H1 (cell line): ENCODE measurements around the gene MEX3B. TPM values are rescaled to one million over a fixed set of nuclear protein-coding genes. Genes with fewer than 3 reads are reported as not detected.

Source experiments
- CTCF ChIA-PET: fragments of 300-600 bp; sonication (Branson Sonifier 250); formaldehyde crosslinking; loops from one replicate; lab custom pipeline; 2021; ENCODE audit not compliant: partially characterized antibody; lab: Charles Lee
- POLR2A ChIA-PET: fragments of 300-600 bp; sonication (Branson Sonifier 250); formaldehyde crosslinking; loops from one replicate; lab custom pipeline; 2021; ENCODE audit warnings: inconsistent platforms; ENCODE audit not compliant: partially characterized antibody; lab: Charles Lee
- DNase-seq, 2 experiments: peaks; one replicate each; pipeline versions ENCODE4 v3.0.0 to v3.0.0-alpha.2; 2010 to 2022; ENCODE audit warnings: low spot score in 2 of 2, low read depth in 1 of 2, mixed read lengths in 1 of 2
- FAIRE-seq: peaks from 2 replicates; lab custom pipeline; 2011; peaks lifted over from hg19 to GRCh38; lab: Jason Lieb, UNC
- H2AFZ ChIP-seq: 2 replicates; pipeline ENCODE4 v1.8.1; 2012; ENCODE audit warnings: low read length, inconsistent platforms
- H2AK5ac ChIP-seq: 2 replicates; pipeline ENCODE4 v1.6.1; 2013; ENCODE audit warnings: low read depth, low read length
- H2BK120ac ChIP-seq: replicated peaks from 2 replicates; pipeline ENCODE3; 2013; ENCODE audit warnings: low read depth, low read length, inconsistent platforms
- H2BK12ac ChIP-seq: 2 replicates; pipeline ENCODE4 v1.6.1; 2013; ENCODE audit warnings: low read depth, low read length
- H2BK15ac ChIP-seq: 2 replicates; pipeline ENCODE4 v1.6.1; 2013; ENCODE audit warnings: low read length
- H2BK20ac ChIP-seq: 2 replicates; pipeline ENCODE4 v1.6.1; 2013; ENCODE audit warnings: low read length
- H2BK5ac ChIP-seq: 2 replicates; pipeline ENCODE4 v1.6.1; 2013; ENCODE audit warnings: low read depth, low read length
- H3K14ac ChIP-seq: 2 replicates; pipeline ENCODE4 v1.6.1; 2013; ENCODE audit warnings: inconsistent platforms; ENCODE audit not compliant: insufficient read length
- H3K18ac ChIP-seq: 2 replicates; pipeline ENCODE4 v1.6.1; 2013; ENCODE audit warnings: low read length; ENCODE audit errors: extremely low read depth
- H3K23ac ChIP-seq: 2 replicates; pipeline ENCODE4 v1.6.1; 2013; ENCODE audit warnings: inconsistent platforms; ENCODE audit not compliant: insufficient read length
- H3K23me2 ChIP-seq: 2 replicates; pipeline ENCODE4 v1.6.1; 2013; ENCODE audit warnings: low read depth, low read length
- H3K27ac ChIP-seq: 2 replicates; pipeline ENCODE4 v1.6.1; 2011; ENCODE audit warnings: low read depth, low read length, inconsistent platforms
- H3K27me3 ChIP-seq, 4 experiments: replicated peaks in 1 of 4; 1 replicate in 1 of 4; 2 replicates in 3 of 4; pipeline versions ENCODE4 v1.6.1 to v1.8.1; 2011 to 2013; ENCODE audit warnings: low read length in 3 of 4, mild to moderate bottlenecking in 3 of 4, inconsistent platforms in 2 of 4, mixed read lengths in 2 of 4, moderate library complexity in 1 of 4; ENCODE audit not compliant: control insufficient read depth in 3 of 4, insufficient read depth in 3 of 4; ENCODE audit errors: extremely low read depth in 1 of 4
- H3K36me3 ChIP-seq, 4 experiments: 2 replicates each; pipeline versions ENCODE4 v1.6.1 to v1.8.1; 2011 to 2013; ENCODE audit warnings: mild to moderate bottlenecking in 4 of 4, low read length in 3 of 4, moderate library complexity in 2 of 4, control low read depth in 1 of 4, inconsistent platforms in 1 of 4; ENCODE audit not compliant: insufficient read depth in 4 of 4, control insufficient read depth in 2 of 4
- H3K4ac ChIP-seq: replicated peaks from 2 replicates; pipeline ENCODE3; 2013; ENCODE audit warnings: low read length, low read depth, mixed read lengths, inconsistent platforms; ENCODE audit not compliant: insufficient read length
- H3K4me1 ChIP-seq, 4 experiments: replicated peaks in 1 of 4; 1 replicate in 1 of 4; 2 replicates in 3 of 4; pipeline versions ENCODE4 v1.6.1 to v1.8.1; 2011 to 2013; ENCODE audit warnings: low read length in 3 of 4, inconsistent platforms in 2 of 4, mixed read lengths in 1 of 4; ENCODE audit not compliant: insufficient read depth in 4 of 4, control insufficient read depth in 3 of 4
- H3K4me2 ChIP-seq, 2 experiments: 2 replicates each; pipeline versions ENCODE4 v1.6.1 to v1.8.1; 2011 to 2013; ENCODE audit warnings: low read depth in 2 of 2, low read length in 2 of 2, control low read depth in 1 of 2, inconsistent platforms in 1 of 2, mild to moderate bottlenecking in 1 of 2; ENCODE audit not compliant: insufficient read depth in 1 of 2
- H3K4me3 ChIP-seq, 4 experiments: fragments of 200-600, 300-600 bp in 1 of 4; sonication (generic), shearing (Covaris generic), sonication (Bioruptor Twin) in 1 of 4; 2 replicates each; pipeline versions ENCODE4 v1.5.1 to v1.8.1; 2011 to 2016; ENCODE audit warnings: low read length in 4 of 4, low read depth in 3 of 4, control low read depth in 2 of 4, inconsistent platforms in 2 of 4, mild to moderate bottlenecking in 2 of 4, mixed read lengths in 1 of 4, moderate library complexity in 1 of 4; ENCODE audit not compliant: insufficient read depth in 2 of 4; ENCODE audit errors: extremely low read depth in 1 of 4
- H3K56ac ChIP-seq: replicated peaks from 2 replicates; pipeline ENCODE3; 2013; ENCODE audit warnings: low read depth, mild to moderate bottlenecking, mixed read lengths, low read length, inconsistent platforms; ENCODE audit not compliant: insufficient read length
- H3K79me1 ChIP-seq: 2 replicates; pipeline ENCODE4 v1.6.1; 2013; ENCODE audit warnings: low read depth, low read length, control low read depth
- H3K79me2 ChIP-seq, 2 experiments: 2 replicates each; pipeline versions ENCODE4 v1.6.1 to v1.8.1; 2012 to 2013; ENCODE audit warnings: low read length in 2 of 2, mild to moderate bottlenecking in 2 of 2, inconsistent platforms in 1 of 2; ENCODE audit not compliant: insufficient read depth in 2 of 2, control insufficient read depth in 1 of 2
- H3K9ac ChIP-seq, 4 experiments: replicated peaks in 1 of 4; 1 replicate in 1 of 4; 2 replicates in 3 of 4; pipeline versions ENCODE4 v1.6.1 to v1.8.1; 2011 to 2013; ENCODE audit warnings: low read depth in 3 of 4, low read length in 3 of 4, control low read depth in 2 of 4, mild to moderate bottlenecking in 2 of 4, moderate library complexity in 2 of 4, inconsistent platforms in 1 of 4; ENCODE audit errors: extremely low read depth in 1 of 4
- H3K9me3 ChIP-seq, 2 experiments: 2 replicates each; pipeline versions ENCODE4 v1.6.1 to v1.8.1; 2012 to 2013; ENCODE audit warnings: mild to moderate bottlenecking in 2 of 2, moderate library complexity in 2 of 2, control low read depth in 1 of 2, inconsistent platforms in 1 of 2, low read depth in 1 of 2, low read length in 1 of 2, mixed read lengths in 1 of 2; ENCODE audit not compliant: insufficient read depth in 2 of 2
- H4K20me1 ChIP-seq, 2 experiments: replicated peaks in 1 of 2; 2 replicates each; pipeline versions ENCODE3 to v1.8.1; 2011 to 2013; ENCODE audit warnings: inconsistent platforms in 2 of 2, low read length in 2 of 2, mild to moderate bottlenecking in 1 of 2; ENCODE audit not compliant: insufficient read depth in 2 of 2, control insufficient read depth in 1 of 2
- H4K5ac ChIP-seq: 2 replicates; pipeline ENCODE4 v1.6.1; 2013; ENCODE audit warnings: low read length, low read depth, mixed read lengths, inconsistent platforms; ENCODE audit not compliant: insufficient read length
- H4K8ac ChIP-seq: 2 replicates; pipeline ENCODE4 v1.8.0; 2013; ENCODE audit warnings: mild to moderate bottlenecking, moderate library complexity, low read length, inconsistent platforms; ENCODE audit not compliant: insufficient read depth; ENCODE audit errors: extremely low read depth
- H4K91ac ChIP-seq: replicated peaks from 2 replicates; pipeline ENCODE3; 2013; ENCODE audit warnings: low read length, mixed read lengths, inconsistent platforms; ENCODE audit not compliant: insufficient read length
- ASH2L ChIP-seq: fragments of 200-600, 300-600 bp; sonication (generic); IDR thresholded peaks from one replicate; pipeline ENCODE4 v1.7.1; 2017; ENCODE audit warnings: low read length
- BACH1 ChIP-seq: IDR thresholded peaks from 2 replicates; pipeline ENCODE4 v1.6.1; 2012; ENCODE audit warnings: low read length, improper control_type of control experiment
- E2F6 ChIP-seq: IDR thresholded peaks from 2 replicates; pipeline ENCODE4 v1.6.1; 2012; ENCODE audit warnings: inconsistent platforms
- EZH2 ChIP-seq: fragments of 200-600 bp; sonication (generic); IDR thresholded peaks from 2 replicates; pipeline ENCODE4 v1.7.1; 2012; ENCODE audit warnings: low read depth, mild to moderate bottlenecking, moderate library complexity, low read length, inconsistent platforms; ENCODE audit not compliant: severe bottlenecking
- GTF2F1 ChIP-seq: IDR thresholded peaks from 2 replicates; pipeline ENCODE4 v1.6.1; 2012; ENCODE audit warnings: low read depth, low read length, improper control_type of control experiment, borderline replicate concordance
- JUND ChIP-seq: IDR thresholded peaks from 2 replicates; pipeline ENCODE4 v1.6.1; 2011; ENCODE audit warnings: mild to moderate bottlenecking, improper control_type of control experiment, low read length
- KDM4A ChIP-seq: IDR thresholded peaks from one replicate; pipeline ENCODE4 v1.7.1; 2012; ENCODE audit warnings: low read depth, mild to moderate bottlenecking, moderate library complexity, low read length, inconsistent platforms; ENCODE audit not compliant: severe bottlenecking
- KDM5A ChIP-seq: fragments of 200-600 bp; IDR thresholded peaks from 2 replicates; pipeline ENCODE4 v1.7.1; 2012; ENCODE audit warnings: mild to moderate bottlenecking, low read length, inconsistent platforms, mixed read lengths
- SP1 ChIP-seq: IDR thresholded peaks from 2 replicates; pipeline ENCODE4 v1.6.1; 2011; ENCODE audit warnings: low read depth, low read length
- TEAD4 ChIP-seq: IDR thresholded peaks from 2 replicates; pipeline ENCODE4 v1.6.1; 2012; ENCODE audit warnings: low read depth, low read length, inconsistent platforms, mixed read lengths
- YY1 ChIP-seq: IDR thresholded peaks from 2 replicates; pipeline ENCODE4 v1.6.1; 2011; ENCODE audit warnings: low read depth, mild to moderate bottlenecking, low read length
- ZNF274 ChIP-seq: IDR thresholded peaks from 2 replicates; pipeline ENCODE4 v1.7.0; 2012; ENCODE audit warnings: low read length, borderline replicate concordance; ENCODE audit errors: extremely low read depth
- WGBS, 2 experiments: shearing (Covaris generic) in 1 of 2; methylation state at CpG; one replicate each; pipeline versions ENCODE4 v1.1.6 to v1.1.7; 2013 to 2015; ENCODE audit warnings: low lambda C conversion rate in 2 of 2, mixed read lengths in 2 of 2, inconsistent platforms in 1 of 2, low coverage in 1 of 2, missing lambda C conversion rate in 1 of 2; ENCODE audit not compliant: insufficient replicate concordance in 2 of 2, insufficient coverage in 1 of 2, insufficient read length in 1 of 2; ENCODE audit errors: extremely low coverage in 1 of 2, missing lambda C conversion rate in 1 of 2; 5-methylcytosine and 5-hydroxymethylcytosine counted together
- polyA plus RNA-seq, 7 experiments: library from polyadenylated mRNA; depleted of rRNA in 3 of 7; stranded (reverse) in 5 of 7; unstranded in 2 of 7; fragments of >200 nt in 5 of 7; fragments of 200-250 nt in 2 of 7; gene quantifications; 1 replicate in 5 of 7; 2 replicates in 1 of 7; 4 replicates in 1 of 7; pipeline versions ENCODE4 v1.2.1 to v1.2.3, GENCODE V29; 2011 to 2013; ENCODE audit warnings: missing spikeins in 2 of 7, mixed read lengths in 2 of 7
- total RNA-seq: library from RNA; stranded (reverse); fragmentation: NEBNext Ultra II Directional; extraction: Animal tissue kit (Norgen Biotek cat#: 25700); gene quantifications from 2 replicates; pipeline ENCODE4 v1.2.1, GENCODE V29; 2021
- TF ChIP-seq, protein P1 (sequence below): IDR thresholded peaks from 2 replicates; pipeline ENCODE4 v1.6.1; 2011; ENCODE audit warnings: low read depth, mild to moderate bottlenecking, low read length; ENCODE audit not compliant: insufficient read depth

Gene MEX3B
- total and polyA plus RNA-seq, 2 of the 8 experiments (the other 6 are each of a cell fraction or from before 2014, with no cell fraction given): 8.0 to 15.9 TPM

DNA sequence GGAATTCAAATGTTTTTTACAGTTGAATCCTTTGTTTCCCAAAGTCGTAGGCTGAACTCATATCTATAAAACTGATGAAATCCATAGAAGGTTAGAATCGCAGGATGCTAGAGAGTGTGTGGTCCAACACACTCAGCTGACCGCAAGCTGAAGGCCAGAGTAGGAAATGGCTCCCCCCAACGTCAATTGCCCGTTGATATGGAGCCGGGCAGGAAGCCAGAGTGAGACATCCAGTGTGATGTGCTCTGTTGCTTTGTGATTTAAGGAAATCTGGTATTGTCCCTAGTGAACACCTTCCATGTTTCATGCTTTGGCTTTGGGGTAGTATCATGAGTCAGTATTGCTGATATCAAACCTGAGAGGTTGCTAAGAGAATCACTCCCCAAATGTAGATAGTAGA is 5.8 kb upstream of the MEX3B start:
- WGBS, 2 experiments: 93% methylated on average over 6 of the region's 6 CpGs; no CpG with 5 or more reads in 1 of the 2 experiments
- Histone ChIP-seq H3K9ac (no peak overlapping the region), H3K23ac (no peak overlapping the region), H3K18ac (no peak overlapping the region), H3K9me3 (no peaks in the 10 kb centered on the region), H4K8ac (no peak overlapping the region), H3K23me2 (peaks cover 4% of the 10 kb centered on the region; the same call in 1 of the 2 replicates), H2BK120ac (no peak overlapping the region), H3K79me2 (no peaks in the 10 kb centered on the region), H3K79me1 (no peaks in the 10 kb centered on the region), H3K4me1 (peaks cover 2 to 6% (median 6%) of the 10 kb centered on the region in 4 experiments; a peak in 6 of 7 replicates), H3K14ac (no peak overlapping the region), H3K56ac (no peak overlapping the region), H2BK5ac (no peak overlapping the region), H2AFZ (0 out of 2 replicates have a peak overlapping the region, but pooled peaks have one; percentile 48), H3K4me3 (no peak overlapping the region), H2BK20ac (no peak overlapping the region), H4K20me1 (no peaks in the 10 kb centered on the region), H3K4ac (no peak overlapping the region), H2BK15ac (no peak overlapping the region; the same call in 1 of the 2 replicates), H2BK12ac (no peak overlapping the region), H3K4me2 (no peak overlapping the region), H3K27me3 (peaks cover 0 to 5% (median 0%) of the 10 kb centered on the region in 4 experiments; a peak in 2 of 7 replicates), H4K5ac (no peak overlapping the region), H4K91ac (no peak overlapping the region), H2AK5ac (no peak overlapping the region), H3K27ac (no peak overlapping the region), H3K36me3 (no peaks in the 10 kb centered on the region)
- FAIRE-seq (no peak), DNase-seq (no peak)
- ChIA-PET CTCF (interaction anchor here (1.3 to 1.6 kb wide), 3 partner anchors 11 to 570 kb away, joined by 3 to 4 read pairs (median 4); no protein-coding TSS in a partner anchor), POLR2A (no interaction called here)
- TF ChIP-seq KDM5A (no peak), ZNF274 (no peak), EZH2 (no peak), KDM4A (no peak), GTF2F1 (no peak), YY1 (no peak), SP1 (no peak), TEAD4 (no peak), ASH2L (no peak), E2F6 (no peak), JUND (no peak), BACH1 (no peak)
- TF ChIP-seq, protein P1, sequence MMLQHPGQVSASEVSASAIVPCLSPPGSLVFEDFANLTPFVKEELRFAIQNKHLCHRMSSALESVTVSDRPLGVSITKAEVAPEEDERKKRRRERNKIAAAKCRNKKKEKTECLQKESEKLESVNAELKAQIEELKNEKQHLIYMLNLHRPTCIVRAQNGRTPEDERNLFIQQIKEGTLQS: no peak
